Lower lobe of right lung (tissue), 2 donors: Measurements from ENCODE around the gene LPP. TPM values are rescaled to one million over a fixed set of nuclear protein-coding genes. Genes with fewer than 3 reads are reported as not detected.
A peak's percentile ranks its signal among the peaks of the same experiment; 100 is the strongest.

ENCODE experiments used
- ATAC-seq, 2 donors: fragments of 200-7000 bp; cut with Tn5 transposase; one replicate each; pipeline ENCODE4 v1.9.1; 2020 to 2022; ENCODE audit warnings: mild to moderate bottlenecking in 2 of 2, moderate library complexity in 2 of 2
- DNase-seq: peaks from one replicate; pipeline ENCODE4 v3.0.0-alpha.2; 2020
- H3K27ac ChIP-seq: fragments of 200-600 bp; one replicate; pipeline ENCODE4 v1.8.0; 2022
- H3K27me3 ChIP-seq: fragments of 200-600 bp; one replicate; pipeline ENCODE4 v1.8.0; 2022; ENCODE audit warnings: low read depth
- H3K36me3 ChIP-seq: fragments of 200-600 bp; one replicate; pipeline ENCODE4 v1.8.0; 2022; ENCODE audit warnings: mild to moderate bottlenecking
- H3K4me1 ChIP-seq: fragments of 200-600 bp; one replicate; pipeline ENCODE4 v1.8.0; 2022
- H3K4me3 ChIP-seq: fragments of 200-600 bp; one replicate; pipeline ENCODE4 v1.8.0; 2022; ENCODE audit warnings: mild to moderate bottlenecking
- H3K9me3 ChIP-seq: fragments of 200-600 bp; one replicate; pipeline ENCODE4 v1.8.0; 2022
- intact Hi-C: fragments of 100-400 bp; cut with DNase I; formaldehyde crosslinking; loops from one replicate; pipeline ENCODE4 v1.11.0; 2022
- total RNA-seq: library from RNA; stranded (reverse); fragmentation: NEBNext Ultra II Directional; extraction: Animal tissue kit (Norgen Biotek cat#: 25700); gene quantifications from one replicate; pipeline ENCODE4 v1.2.1, GENCODE V29; 2021
- TF ChIP-seq, protein P1 (sequence below): fragments of 200-600 bp; IDR thresholded peaks from one replicate; pipeline ENCODE4 v1.8.0; 2022; ENCODE audit warnings: antibody characterized with exemption, mild to moderate bottlenecking
- donor health status: DM: no; HTN: yes; CAD: no; lungs with severe emphysema.

Gene LPP
- total RNA-seq, 1 donor from 2014 or later = 180 TPM

DNA sequence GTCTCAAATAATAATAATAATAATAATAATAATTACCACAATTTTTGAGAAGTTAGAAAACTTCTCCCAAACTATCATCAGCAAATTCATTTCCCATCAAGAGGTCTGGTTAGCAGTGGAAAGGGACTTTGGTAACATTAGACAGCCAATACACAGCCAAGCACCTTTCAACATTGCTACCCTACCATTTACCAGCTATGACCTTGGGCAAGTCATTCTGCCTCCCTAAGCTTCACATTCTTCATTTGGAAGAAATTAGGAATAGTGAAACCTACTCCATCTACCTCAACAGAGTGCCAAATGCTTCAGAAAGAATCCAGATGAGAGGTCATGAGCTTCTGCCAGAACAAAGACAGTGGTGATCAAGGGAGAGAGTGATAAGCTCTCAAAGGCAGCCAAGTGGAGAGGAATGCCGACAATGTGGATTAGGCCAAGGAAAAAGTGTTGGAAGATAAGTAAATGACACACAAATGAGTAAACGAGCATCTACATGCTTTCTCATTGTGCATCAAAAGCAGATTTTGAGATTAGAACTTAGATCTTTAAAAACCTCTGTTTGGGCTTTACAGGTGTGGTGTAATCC is 42.9 kb upstream of the LPP start:
- ATAC-seq (no peak), DNase-seq (no peak)
- Histone ChIP-seq H3K4me3 (no peak overlapping the region), H3K27ac (no peak overlapping the region), H3K27me3 (no peaks in the 10 kb centered on the region), H3K4me1 (no peaks in the 10 kb centered on the region), H3K9me3 (no peaks in the 10 kb centered on the region), H3K36me3 (no peaks in the 10 kb centered on the region)
- intact Hi-C loops = no loop called here
- TF ChIP-seq, protein P1, sequence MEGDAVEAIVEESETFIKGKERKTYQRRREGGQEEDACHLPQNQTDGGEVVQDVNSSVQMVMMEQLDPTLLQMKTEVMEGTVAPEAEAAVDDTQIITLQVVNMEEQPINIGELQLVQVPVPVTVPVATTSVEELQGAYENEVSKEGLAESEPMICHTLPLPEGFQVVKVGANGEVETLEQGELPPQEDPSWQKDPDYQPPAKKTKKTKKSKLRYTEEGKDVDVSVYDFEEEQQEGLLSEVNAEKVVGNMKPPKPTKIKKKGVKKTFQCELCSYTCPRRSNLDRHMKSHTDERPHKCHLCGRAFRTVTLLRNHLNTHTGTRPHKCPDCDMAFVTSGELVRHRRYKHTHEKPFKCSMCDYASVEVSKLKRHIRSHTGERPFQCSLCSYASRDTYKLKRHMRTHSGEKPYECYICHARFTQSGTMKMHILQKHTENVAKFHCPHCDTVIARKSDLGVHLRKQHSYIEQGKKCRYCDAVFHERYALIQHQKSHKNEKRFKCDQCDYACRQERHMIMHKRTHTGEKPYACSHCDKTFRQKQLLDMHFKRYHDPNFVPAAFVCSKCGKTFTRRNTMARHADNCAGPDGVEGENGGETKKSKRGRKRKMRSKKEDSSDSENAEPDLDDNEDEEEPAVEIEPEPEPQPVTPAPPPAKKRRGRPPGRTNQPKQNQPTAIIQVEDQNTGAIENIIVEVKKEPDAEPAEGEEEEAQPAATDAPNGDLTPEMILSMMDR = no peak

DNA sequence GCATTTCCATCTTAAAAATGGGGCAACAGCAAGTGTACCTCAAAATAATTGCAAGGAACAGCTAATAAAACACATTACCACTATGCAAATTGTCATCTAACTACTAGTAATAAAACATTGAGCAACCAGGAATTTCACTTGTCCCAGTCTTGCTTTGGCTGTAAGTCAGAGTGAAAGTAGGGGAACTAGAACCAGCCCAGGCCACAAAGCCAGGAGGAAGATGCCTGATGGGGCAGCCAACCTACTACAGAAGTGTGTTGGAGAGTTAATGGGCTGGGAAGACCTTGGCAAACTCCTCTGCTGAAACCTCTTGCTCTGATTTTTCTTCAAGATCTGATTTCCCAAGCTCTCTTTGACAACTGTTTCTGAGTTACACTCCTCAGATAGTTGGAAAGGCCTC is 40.2 kb upstream of the LPP start:
- DNase-seq (no peak), ATAC-seq (peak in 1 of 2 donors; percentile 26)
- Histone ChIP-seq H3K36me3 (no peaks in the 10 kb centered on the region), H3K27ac (no peak overlapping the region), H3K4me1 (no peaks in the 10 kb centered on the region), H3K9me3 (no peaks in the 10 kb centered on the region), H3K27me3 (no peaks in the 10 kb centered on the region), H3K4me3 (no peak overlapping the region)
- TF ChIP-seq, protein P1 = no peak
- intact Hi-C loops = no loop called here

DNA sequence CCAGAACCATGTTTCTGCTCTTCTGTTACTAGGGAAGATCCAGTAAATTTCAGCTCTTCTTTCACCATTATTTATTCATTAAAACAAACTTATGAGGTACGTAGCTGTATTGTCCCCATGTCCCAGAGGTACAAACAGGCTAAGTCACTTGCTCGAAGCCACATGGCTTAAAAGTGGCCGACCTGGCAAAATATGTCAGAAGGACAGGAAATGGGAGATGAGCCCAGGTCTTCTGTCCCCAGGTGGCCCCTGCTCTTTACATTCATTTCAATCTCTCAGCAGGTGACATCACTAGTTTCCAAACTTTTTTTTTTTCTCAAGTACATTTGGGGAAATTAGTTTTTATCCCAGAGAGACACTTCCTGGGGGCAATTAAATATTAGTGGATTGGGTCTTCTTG is 34.1 kb upstream of the LPP start:
- intact Hi-C loops = no loop called here

DNA sequence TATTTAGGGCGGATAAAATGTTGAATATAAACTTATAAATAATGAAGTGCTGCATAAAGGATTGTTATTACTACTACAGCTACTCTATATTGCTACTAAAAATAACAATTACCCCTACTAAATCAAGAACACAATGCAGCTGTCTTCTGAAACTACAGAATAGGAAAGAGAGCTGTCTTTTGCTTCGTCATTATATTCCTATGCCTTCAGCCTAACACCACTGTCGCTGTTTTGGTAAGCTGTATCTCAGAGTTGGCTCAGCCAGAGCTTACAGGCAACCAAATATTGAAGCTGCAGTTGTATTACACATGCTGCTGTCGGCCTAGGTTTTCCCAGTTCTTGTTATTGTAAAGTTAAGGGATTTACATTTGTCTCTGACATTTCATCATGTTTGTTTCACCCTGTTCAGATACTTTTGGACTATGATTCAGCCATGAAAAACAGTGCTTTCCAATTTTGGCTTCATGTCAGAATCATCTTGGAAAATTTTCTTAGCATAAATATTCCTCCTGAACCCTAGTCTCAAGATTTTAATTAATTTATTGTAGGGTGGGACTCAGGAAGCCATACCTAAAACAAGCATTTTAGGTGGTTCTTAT is 31.3 kb upstream of the LPP start:
- TF ChIP-seq, protein P1 = no peak
- DNase-seq (no peak), ATAC-seq (no peak)
- Histone ChIP-seq H3K4me1 (no peaks in the 10 kb centered on the region), H3K4me3 (no peak overlapping the region), H3K9me3 (no peaks in the 10 kb centered on the region), H3K36me3 (no peaks in the 10 kb centered on the region), H3K27me3 (no peaks in the 10 kb centered on the region), H3K27ac (no peak overlapping the region)
- intact Hi-C loops = no loop called here

More for the DNA sequence above, 34.1 kb upstream of the LPP start:
- Histone ChIP-seq H3K27me3 (no peaks in the 10 kb centered on the region), H3K36me3 (no peaks in the 10 kb centered on the region), H3K4me3 (no peak overlapping the region), H3K4me1 (no peaks in the 10 kb centered on the region), H3K27ac (no peak overlapping the region), H3K9me3 (no peaks in the 10 kb centered on the region)
- DNase-seq (no peak), ATAC-seq (no peak)
- TF ChIP-seq, protein P1 = no peak

DNA sequence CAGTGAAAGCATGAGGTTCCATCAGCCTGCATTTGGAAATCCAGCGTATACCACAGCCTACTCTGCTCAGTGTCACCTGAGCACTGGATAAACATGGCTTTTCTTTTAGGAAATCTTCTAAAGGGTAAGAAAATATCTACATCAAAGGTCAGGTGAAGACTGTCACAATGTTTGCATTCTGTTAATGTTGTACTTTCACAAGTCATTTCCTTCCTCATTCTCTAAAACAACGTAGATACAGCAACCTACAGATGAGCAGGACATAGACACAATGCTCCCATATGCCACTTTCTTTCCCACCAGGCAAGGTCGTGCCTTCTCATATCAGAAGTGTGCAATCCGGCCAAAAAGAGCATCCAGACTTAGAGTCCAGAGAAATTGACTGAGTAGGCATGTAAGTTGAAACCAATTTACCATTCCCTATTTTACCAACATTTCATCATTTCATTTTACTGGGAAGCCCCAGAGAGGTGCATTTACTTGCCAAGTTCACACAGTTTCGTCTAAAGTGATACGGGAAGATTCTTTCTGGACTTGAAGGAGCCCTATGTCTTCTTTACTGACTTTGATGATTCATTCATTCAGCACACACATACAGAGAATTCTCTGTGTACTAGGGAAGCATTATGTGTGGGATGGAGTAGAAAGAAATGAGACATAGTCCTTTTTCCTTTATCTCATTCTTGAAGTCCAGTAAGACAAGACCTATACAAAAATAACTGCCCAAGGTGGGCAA is 30.6 kb upstream of the LPP start:
- H3K27ac ChIP-seq = no peak overlapping the region
- H3K27me3 ChIP-seq = no peaks in the 10 kb centered on the region
- TF ChIP-seq, protein P1 = no peak
- H3K4me1 ChIP-seq = no peaks in the 10 kb centered on the region
- DNase-seq (no peak), ATAC-seq (peak; percentile 28 to 57)
- no peaks in the 10 kb centered on the region for H3K9me3 ChIP-seq
- intact Hi-C loops = no loop called here
- no peak overlapping the region for H3K4me3 ChIP-seq
- no peaks in the 10 kb centered on the region for H3K36me3 ChIP-seq
